ENCODE results near the gene ZFP36L2. TPM values are rescaled to one million over a fixed set of nuclear protein-coding genes. Genes with fewer than 3 reads are reported as not detected.

The ZFP36L2 gene
- polyA plus RNA-seq, 1 of the 3 experiments (the other 2 are of a cell fraction): 18.4 TPM

- ChIA-PET CTCF (interaction anchor here (0.7 to 16.3 kb wide), 32 partner anchors 12 to 560 kb away, joined by 3 to 299 read pairs (median 3); no protein-coding TSS in a partner anchor), POLR2A (interaction anchor here (0.7 to 1.2 kb wide), 3 partner anchors 44 to 249 kb away, joined by 3 to 5 read pairs (median 3); no protein-coding TSS in a partner anchor)
- Histone ChIP-seq H3K79me2 (ENCODE audit: insufficient read depth) (peaks cover 76% of the 10 kb centered on the region), H3K36me3 (replicated peaks in 1 of 2; ENCODE audit: control insufficient read depth in 1 of 2, insufficient read depth in 2 of 2, low read length in 1 of 2) (peaks cover 21 to 31% of the 10 kb centered on the region in 2 experiments), H2AFZ (ENCODE audit: low read depth) (no peak overlapping the region), H3K4me1 (ENCODE audit: control insufficient read depth in 1 of 2, insufficient read depth in 2 of 2, low read depth in 1 of 2, low read length in 1 of 2) (peaks cover 37 to 73% of the 10 kb centered on the region in 2 experiments), H3K9me3 (no peaks in the 10 kb centered on the region), H3K27me3 (ENCODE audit: insufficient read depth) (no peaks in the 10 kb centered on the region), H3K9me2 (no peaks in the 10 kb centered on the region), H3F3A (replicated peaks; ENCODE audit: insufficient read depth) (peaks cover 56% of the 10 kb centered on the region), H3K27ac (ENCODE audit: low read depth in 2 of 2, low read length in 1 of 2) (peak overlapping the region; percentile 94 to 95), H3K4me2 (peak overlapping the region; percentile 83), H4K20me1 (ENCODE audit: insufficient read depth) (peaks cover 34% of the 10 kb centered on the region), H3K4me3 (ENCODE audit: low read depth in 2 of 2, low read length in 1 of 2) (peak overlapping the region; percentile 95 to 97), H3K9ac (peak overlapping the region; percentile 99)
- WGBS (ENCODE audit: low lambda C conversion rate): 1% methylated on average over 26 of the region's 41 CpGs
- peak; percentile 73 for TF ChIP-seq PBX3 (IDR thresholded peaks at IDR 0.05)
- TF ChIP-seq SIN3A (IDR thresholded peaks at IDR 0.05; ENCODE audit: borderline replicate concordance, low read depth, low read length): 0 out of 2 replicates have a peak, but pooled peaks have one; percentile 30
- TF ChIP-seq, protein P1, sequence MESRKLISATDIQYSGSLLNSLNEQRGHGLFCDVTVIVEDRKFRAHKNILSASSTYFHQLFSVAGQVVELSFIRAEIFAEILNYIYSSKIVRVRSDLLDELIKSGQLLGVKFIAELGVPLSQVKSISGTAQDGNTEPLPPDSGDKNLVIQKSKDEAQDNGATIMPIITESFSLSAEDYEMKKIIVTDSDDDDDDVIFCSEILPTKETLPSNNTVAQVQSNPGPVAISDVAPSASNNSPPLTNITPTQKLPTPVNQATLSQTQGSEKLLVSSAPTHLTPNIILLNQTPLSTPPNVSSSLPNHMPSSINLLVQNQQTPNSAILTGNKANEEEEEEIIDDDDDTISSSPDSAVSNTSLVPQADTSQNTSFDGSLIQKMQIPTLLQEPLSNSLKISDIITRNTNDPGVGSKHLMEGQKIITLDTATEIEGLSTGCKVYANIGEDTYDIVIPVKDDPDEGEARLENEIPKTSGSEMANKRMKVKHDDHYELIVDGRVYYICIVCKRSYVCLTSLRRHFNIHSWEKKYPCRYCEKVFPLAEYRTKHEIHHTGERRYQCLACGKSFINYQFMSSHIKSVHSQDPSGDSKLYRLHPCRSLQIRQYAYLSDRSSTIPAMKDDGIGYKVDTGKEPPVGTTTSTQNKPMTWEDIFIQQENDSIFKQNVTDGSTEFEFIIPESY (IDR thresholded peaks at IDR 0.05; ENCODE audit: borderline replicate concordance, low read depth): 0 out of 2 replicates have a peak, but pooled peaks have one; percentile 9
- TF ChIP-seq MAX (IDR thresholded peaks at IDR 0.05; ENCODE audit: low read depth): 0 out of 2 replicates have a peak, but pooled peaks have one; percentile 9
- TF ChIP-seq REST (IDR thresholded peaks at IDR 0.05; ENCODE audit: low read depth, low read length): 0 out of 2 replicates have a peak, but pooled peaks have one; percentile 15
- no peak for TF ChIP-seq TCF12 (IDR thresholded peaks at IDR 0.05)
- TF ChIP-seq JUND (IDR thresholded peaks at IDR 0.05): no peak
- TF ChIP-seq MXI1 (IDR thresholded peaks at IDR 0.05; ENCODE audit: low read depth, low read length): no peak
- TF ChIP-seq RAD21 (IDR thresholded peaks at IDR 0.05; ENCODE audit: low read length): peak; percentile 61
- TF ChIP-seq POLR2AphosphoS5 (IDR thresholded peaks at IDR 0.05; ENCODE audit: low read depth, low read length): no peak
- no peak; the same call in 1 of the 2 replicates for TF ChIP-seq GATA2 (CRISPR knock-in tag; IDR thresholded peaks at IDR 0.05)
- TF ChIP-seq ELF1 (IDR thresholded peaks at IDR 0.05): no peak
- peak; percentile 60 for TF ChIP-seq CTCF (IDR thresholded peaks at IDR 0.05)
- TF ChIP-seq RFX5 (IDR thresholded peaks at IDR 0.05; ENCODE audit: low read length): no peak
- TF ChIP-seq IRF3 (IDR thresholded peaks at IDR 0.05; ENCODE audit: low read depth, low read length): no peak
- no peak for TF ChIP-seq GABPA (IDR thresholded peaks at IDR 0.05; ENCODE audit: low read depth)
- TF ChIP-seq, protein P2, sequence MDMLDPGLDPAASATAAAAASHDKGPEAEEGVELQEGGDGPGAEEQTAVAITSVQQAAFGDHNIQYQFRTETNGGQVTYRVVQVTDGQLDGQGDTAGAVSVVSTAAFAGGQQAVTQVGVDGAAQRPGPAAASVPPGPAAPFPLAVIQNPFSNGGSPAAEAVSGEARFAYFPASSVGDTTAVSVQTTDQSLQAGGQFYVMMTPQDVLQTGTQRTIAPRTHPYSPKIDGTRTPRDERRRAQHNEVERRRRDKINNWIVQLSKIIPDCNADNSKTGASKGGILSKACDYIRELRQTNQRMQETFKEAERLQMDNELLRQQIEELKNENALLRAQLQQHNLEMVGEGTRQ (IDR thresholded peaks at IDR 0.05; ENCODE audit: borderline replicate concordance, low read depth, low read length): no peak
- peak; percentile 35; the same call in 1 of the 2 replicates for TF ChIP-seq TAF1 (IDR thresholded peaks at IDR 0.05; ENCODE audit: borderline replicate concordance, low read depth, low read length)
- TF ChIP-seq MEF2A (IDR thresholded peaks at IDR 0.05; ENCODE audit: borderline replicate concordance, low read depth): no peak
- TF ChIP-seq TEAD4 (IDR thresholded peaks at IDR 0.05; ENCODE audit: borderline replicate concordance, insufficient read depth): no peak
- peak; percentile 56 for TF ChIP-seq SMC3 (IDR thresholded peaks at IDR 0.05; ENCODE audit: low read depth, low read length)
- TF ChIP-seq EZH2phosphoT487 (IDR thresholded peaks at IDR 0.05; ENCODE audit: borderline replicate concordance, low read depth): no peak
- peak; percentile 70 for DNase-seq
Observed at GRCh38 chr2:43224131-43224570, 2.3 kb downstream of the ZFP36L2 start.
